ENCODE data around the gene TLDC2.

- no peak for TF ChIP-seq GATA3 (IDR thresholded peaks at IDR 0.05; ENCODE audit: low read depth, low read length)
- no peak for TF ChIP-seq GATA2 (IDR thresholded peaks at IDR 0.05; ENCODE audit: low read depth, low read length)
Measured at GRCh38 chr20:36866164-36866563, 9.8 kb upstream of the TLDC2 start.
